ENCODE measurements around the gene FAM241A.
"Not testable (repeated sequence)": the region's sequence is repeated elsewhere in the genome, so short reads cannot be mapped to it uniquely, and the experiment has no call there.

- not testable (repeated sequence) for TF ChIP-seq CTCF, EZH2, EZH2phosphoT487 (IDR thresholded peaks at IDR 0.05)
Observed at GRCh38 chr4:112171051-112171763, 26.0 kb downstream of the FAM241A start.

All from neural progenitor cell (in vitro differentiated cells).